Measurements from ENCODE around the gene ZNF23. TPM values are rescaled to one million over a fixed set of nuclear protein-coding genes. Genes with fewer than 3 reads are reported as not detected.

The ZNF23 gene
- total and polyA plus RNA-seq, 2 donors from 2014 or later, result 7.3 to 9.9 TPM

GRCh38 chr16:71399801-71400563 lies 62.1 kb downstream of the ZNF23 start:
- TF ChIP-seq CTCF (IDR thresholded peaks at IDR 0.05; ENCODE audit: borderline replicate concordance, extremely low read depth, insufficient read depth), result no peak
- Histone ChIP-seq H3K27ac (ENCODE audit: low read depth in 2 of 2, low read length in 2 of 2) (no peak overlapping the region), H3K9ac (ENCODE audit: low read length in 3 of 3) (no peak overlapping the region), H3K36me3 (ENCODE audit: control insufficient read depth in 2 of 3, insufficient read depth in 3 of 3, low read length in 3 of 3) (no peaks in the 10 kb centered on the region), H3K4me1 (ENCODE audit: control insufficient read depth in 2 of 3, insufficient read depth in 2 of 3, low read depth in 1 of 3, low read length in 3 of 3) (no peaks in the 10 kb centered on the region), H3K4me3 (ENCODE audit: low read length in 3 of 3) (no peak overlapping the region), H3K9me3 (ENCODE audit: control insufficient read depth in 2 of 3, insufficient read depth in 1 of 3, low read length in 3 of 3) (peaks cover 0 to 3% (median 0%) of the 10 kb centered on the region in 3 donors), H3K27me3 (ENCODE audit: control insufficient read depth, insufficient read depth, low read length) (no peaks in the 10 kb centered on the region)
- intact Hi-C loops (cut with DNase I), result no loop called here
- DNase-seq (no peak), FAIRE-seq (no peak)

Other genes with a start within 250 kb of the ZNF23 start
- 21.0 TPM for gene HYDIN, start 231.5 kb downstream of the ZNF23 start, total RNA-seq
- gene HYDIN, start 231.5 kb downstream of the ZNF23 start, polyA plus RNA-seq (ENCODE audit: insufficient read depth, low read depth, low replicate concordance), result 1.8 TPM
- gene CMTR2, start 172.8 kb downstream of the ZNF23 start, total RNA-seq, result 21.5 TPM
- 8.0 TPM for gene CMTR2, start 172.8 kb downstream of the ZNF23 start, polyA plus RNA-seq (ENCODE audit: insufficient read depth, low read depth, low replicate concordance)
- gene CALB2, start 103.5 kb downstream of the ZNF23 start, total RNA-seq, result 1.4 TPM
- not detected for gene CALB2, start 103.5 kb downstream of the ZNF23 start, polyA plus RNA-seq (ENCODE audit: insufficient read depth, low read depth, low replicate concordance)
- gene TLE7, start 20.2 kb downstream of the ZNF23 start, total RNA-seq, result not detected
- not detected for gene TLE7, start 20.2 kb downstream of the ZNF23 start, polyA plus RNA-seq (ENCODE audit: insufficient read depth, low read depth, low replicate concordance)
- 22.3 TPM for gene ZNF19, start 27.1 kb upstream of the ZNF23 start, total RNA-seq
- gene ZNF19, start 27.1 kb upstream of the ZNF23 start, polyA plus RNA-seq (ENCODE audit: insufficient read depth, low read depth, low replicate concordance), result 5.9 TPM
- not detected for gene CHST4, start 64.2 kb upstream of the ZNF23 start, total RNA-seq
- gene CHST4, start 64.2 kb upstream of the ZNF23 start, polyA plus RNA-seq (ENCODE audit: insufficient read depth, low read depth, low replicate concordance), result not detected
- not detected for gene TAT, start 114.8 kb upstream of the ZNF23 start, total RNA-seq
- not detected for gene TAT, start 114.8 kb upstream of the ZNF23 start, polyA plus RNA-seq (ENCODE audit: insufficient read depth, low read depth, low replicate concordance)
- gene MARVELD3, start 163.9 kb upstream of the ZNF23 start, total RNA-seq, result 10.3 TPM
- 10.6 TPM for gene MARVELD3, start 163.9 kb upstream of the ZNF23 start, polyA plus RNA-seq (ENCODE audit: insufficient read depth, low read depth, low replicate concordance)